ENCODE results near the gene FCN1.

DNA sequence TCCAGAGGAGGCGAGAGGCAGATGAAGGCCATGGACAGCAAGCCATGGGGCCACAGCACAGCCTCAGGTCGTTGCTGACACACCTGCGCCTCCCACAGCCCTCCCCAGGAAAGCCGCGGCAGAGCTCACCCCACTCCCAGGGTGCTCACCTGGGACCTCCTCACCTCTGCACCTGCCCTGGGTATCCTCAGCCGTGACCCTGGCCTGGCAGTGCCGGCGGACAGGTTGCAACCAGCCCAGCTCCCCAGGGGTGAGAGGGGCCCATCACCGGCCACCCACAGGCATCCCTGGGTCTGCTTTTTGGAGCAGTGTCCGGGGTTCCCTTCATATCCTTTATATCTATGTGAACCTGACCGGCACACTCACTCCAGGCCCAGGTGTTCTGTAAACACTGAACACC lies 30.4 kb upstream of the FCN1 start:
- TF ChIP-seq, protein P1, sequence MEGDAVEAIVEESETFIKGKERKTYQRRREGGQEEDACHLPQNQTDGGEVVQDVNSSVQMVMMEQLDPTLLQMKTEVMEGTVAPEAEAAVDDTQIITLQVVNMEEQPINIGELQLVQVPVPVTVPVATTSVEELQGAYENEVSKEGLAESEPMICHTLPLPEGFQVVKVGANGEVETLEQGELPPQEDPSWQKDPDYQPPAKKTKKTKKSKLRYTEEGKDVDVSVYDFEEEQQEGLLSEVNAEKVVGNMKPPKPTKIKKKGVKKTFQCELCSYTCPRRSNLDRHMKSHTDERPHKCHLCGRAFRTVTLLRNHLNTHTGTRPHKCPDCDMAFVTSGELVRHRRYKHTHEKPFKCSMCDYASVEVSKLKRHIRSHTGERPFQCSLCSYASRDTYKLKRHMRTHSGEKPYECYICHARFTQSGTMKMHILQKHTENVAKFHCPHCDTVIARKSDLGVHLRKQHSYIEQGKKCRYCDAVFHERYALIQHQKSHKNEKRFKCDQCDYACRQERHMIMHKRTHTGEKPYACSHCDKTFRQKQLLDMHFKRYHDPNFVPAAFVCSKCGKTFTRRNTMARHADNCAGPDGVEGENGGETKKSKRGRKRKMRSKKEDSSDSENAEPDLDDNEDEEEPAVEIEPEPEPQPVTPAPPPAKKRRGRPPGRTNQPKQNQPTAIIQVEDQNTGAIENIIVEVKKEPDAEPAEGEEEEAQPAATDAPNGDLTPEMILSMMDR (IDR thresholded peaks at IDR 0.05), result no peak
- TF ChIP-seq EZH2 (IDR thresholded peaks at IDR 0.05), result no peak
- no peak for TF ChIP-seq EZH2phosphoT487 (IDR thresholded peaks at IDR 0.05)
